Left renal cortex interstitium (tissue), 4 donors: ENCODE data around the gene TCEAL5. TPM values are rescaled to one million over a fixed set of nuclear protein-coding genes. Genes with fewer than 3 reads are reported as not detected.
A peak's percentile ranks its signal among the peaks of the same experiment; 100 is the strongest.
"Not testable (repeated sequence)": the region's sequence is repeated elsewhere in the genome, so short reads cannot be mapped to it uniquely, and the experiment has no call there.

ENCODE experiments used
- DNase-seq, 4 donors: peaks; one replicate each; pipeline ENCODE4 v3.0.0-alpha.2; 2013; ENCODE audit warnings: low read depth in 4 of 4, low spot score in 2 of 4, missing footprints in 1 of 4
- polyA plus RNA-seq, 4 donors: library from polyadenylated mRNA; unstranded; fragments of 120-200 nt; gene quantifications; one replicate each; pipeline ENCODE4 v1.2.1, GENCODE V29; 2013; ENCODE audit not compliant: insufficient read length in 4 of 4

Gene TCEAL5, protein sequence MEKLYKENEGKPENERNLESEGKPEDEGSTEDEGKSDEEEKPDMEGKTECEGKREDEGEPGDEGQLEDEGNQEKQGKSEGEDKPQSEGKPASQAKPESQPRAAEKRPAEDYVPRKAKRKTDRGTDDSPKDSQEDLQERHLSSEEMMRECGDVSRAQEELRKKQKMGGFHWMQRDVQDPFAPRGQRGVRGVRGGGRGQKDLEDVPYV
- polyA plus RNA-seq: 10 to 100 TPM; 13.6 to 15.9 (median 14.8) TPM

DNA sequence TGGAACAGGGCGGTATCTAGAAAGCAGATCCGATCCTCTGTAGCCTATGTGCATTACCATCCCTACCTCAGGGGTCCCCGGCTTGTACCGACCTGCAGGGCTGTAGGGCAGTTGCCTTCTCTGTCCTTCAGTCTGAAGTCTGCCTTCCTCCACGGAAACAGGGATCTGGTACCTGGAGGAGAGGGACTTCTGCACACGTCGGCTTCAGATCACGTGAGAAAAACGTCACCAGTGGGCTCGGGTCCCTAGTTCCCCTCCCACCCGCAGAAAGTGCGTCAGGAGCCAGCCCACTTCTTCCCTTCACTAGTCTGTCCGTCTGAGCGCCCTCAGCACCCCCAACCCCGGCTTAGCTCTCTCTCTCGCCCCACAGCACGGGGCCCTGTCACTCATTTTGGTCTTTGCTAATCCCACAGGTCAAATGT lies at the start of gene TCEAL5:
TCEAL5 (minus strand) TSS at position 170 of the 422 bp plus-strand sequence. CDS start 2,187 bp downstream, outside the sequence.
- peak in 1 of 4 donors; percentile 14 for DNase-seq

DNA sequence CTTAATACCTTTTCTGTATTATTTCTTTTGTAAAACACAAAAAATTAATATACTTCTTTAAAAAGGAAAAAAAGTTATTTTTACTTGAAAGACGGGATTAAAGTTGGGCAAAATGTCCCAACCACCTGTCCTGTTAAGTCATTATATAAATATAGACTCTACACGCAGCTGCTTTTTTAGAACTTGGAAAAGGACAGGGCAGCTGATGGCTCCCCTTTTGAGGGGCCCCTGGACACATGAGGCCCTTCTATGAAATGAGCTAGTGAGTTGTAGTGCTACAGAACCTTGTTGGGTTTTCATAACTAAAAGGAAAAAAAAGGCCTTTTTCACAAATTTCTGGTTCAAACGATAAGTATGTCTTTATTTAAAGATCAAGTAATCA lies 34.8 kb upstream of the TCEAL5 start:
- DNase-seq: no peak

GRCh38 chrX:103310555-103311398 lies 34.2 kb upstream of the TCEAL5 start, which contains the start of gene BEX2:
TSS of gene BEX2 (minus strand) at chrX:103310990. CDS start at chrX:103309976, 1,014 bp downstream.
- peak in 1 of 4 donors; percentile 52 for DNase-seq

- no peak for DNase-seq
Measured at GRCh38 chrX:103309860-103310554, 33.5 kb upstream of the TCEAL5 start.

DNA sequence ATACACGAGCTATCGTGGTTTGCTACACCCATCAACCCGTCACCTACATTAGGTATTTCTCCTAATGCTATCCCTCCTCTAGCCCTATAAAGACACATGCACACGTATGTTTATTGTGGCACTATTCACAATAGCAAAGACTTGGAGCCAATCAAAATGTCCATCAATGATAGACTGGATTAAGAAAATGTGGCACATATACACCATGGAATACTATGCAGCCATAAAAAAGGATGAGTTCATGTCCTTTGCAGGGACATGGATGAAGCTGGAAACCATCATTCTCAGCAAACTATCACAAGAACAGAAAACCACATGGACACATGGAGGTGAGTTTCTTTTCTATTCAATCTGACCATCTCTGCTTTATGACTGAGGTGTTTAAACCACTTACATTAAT lies 29.1 kb upstream of the TCEAL5 start:
- DNase-seq: not testable (repeated sequence)

- no peak for DNase-seq
Measured at GRCh38 chrX:103304705-103305104, 28.2 kb upstream of the TCEAL5 start.

GRCh38 chrX:103293118-103293517 lies 16.6 kb upstream of the TCEAL5 start:
- DNase-seq: no peak

DNA sequence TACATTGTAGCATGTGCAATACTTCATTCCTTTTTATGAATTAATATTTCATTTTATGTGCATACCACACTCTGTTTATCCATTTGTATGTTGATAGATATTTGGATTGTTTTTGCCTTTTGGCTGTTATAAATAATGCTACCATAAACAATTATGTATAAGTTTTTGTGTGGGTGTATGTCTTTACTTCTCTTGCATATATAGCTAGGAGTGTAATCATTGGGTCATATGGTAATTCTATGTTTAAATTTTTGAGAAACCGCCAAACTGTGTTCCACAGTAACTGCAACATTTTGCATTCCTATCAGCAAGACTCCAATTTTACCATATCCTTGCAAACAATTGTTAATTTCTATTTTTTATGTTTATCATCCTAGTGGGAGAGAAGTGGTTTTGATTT lies 3.1 kb upstream of the TCEAL5 start:
- no peak for DNase-seq

GRCh38 chrX:103275947-103276567 lies 493 bp downstream of the TCEAL5 start:
- DNase-seq: no peak

- no peak for DNase-seq
Measured at GRCh38 chrX:103274284-103274683, 2.3 kb downstream of the TCEAL5 start.

DNA sequence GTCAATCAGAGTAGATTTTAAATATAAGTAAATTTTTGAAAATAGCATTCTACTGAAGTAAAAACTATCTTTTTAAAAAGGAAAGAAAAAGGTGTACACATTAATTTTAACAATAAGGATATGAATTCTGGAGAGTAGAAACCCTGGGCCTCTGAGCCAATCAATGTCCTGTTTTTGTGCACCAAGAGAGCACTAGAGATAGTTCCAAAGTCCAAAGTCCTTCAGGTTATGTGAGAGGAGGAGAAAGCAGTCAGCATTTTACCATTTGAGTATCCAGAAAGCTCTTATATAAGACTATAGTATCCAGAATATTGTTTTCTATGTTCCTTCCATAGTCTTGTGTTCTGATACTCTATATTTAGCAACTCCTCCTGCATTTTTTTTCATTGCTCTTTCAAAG lies 18.3 kb downstream of the TCEAL5 start:
- DNase-seq: no peak

DNA sequence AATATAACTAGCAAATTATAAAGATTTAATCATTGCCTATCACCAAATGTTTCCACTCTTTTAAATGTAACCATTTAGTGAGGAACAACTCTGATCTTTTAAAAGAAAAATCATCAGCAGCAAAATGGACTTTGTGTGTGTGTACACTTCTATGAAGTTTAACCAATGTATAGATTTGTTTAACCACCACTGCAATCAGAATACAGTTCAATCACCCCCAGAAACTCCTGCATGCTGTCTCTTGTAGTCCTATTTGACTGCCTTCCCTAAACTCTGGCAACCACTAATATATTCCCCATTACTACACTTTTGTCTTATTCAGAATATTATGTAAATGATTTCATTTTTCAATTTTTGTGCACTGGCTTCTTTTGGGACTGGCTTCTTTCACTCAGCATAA lies 19.9 kb downstream of the TCEAL5 start:
- no peak for DNase-seq

- peak in 3 of 4 donors; percentile 53 to 70 (median 68) for DNase-seq
Measured at GRCh38 chrX:103254921-103255493, 21.5 kb downstream of the TCEAL5 start, which contains the start of gene TCEAL8. TSS of gene TCEAL8 (minus strand) at chrX:103255155. CDS start at chrX:103253979, 1,176 bp downstream.

- DNase-seq: peak in 3 of 4 donors; percentile 54 to 65 (median 56)
Measured at GRCh38 chrX:103254171-103254824, 22.3 kb downstream of the TCEAL5 start.

DNA sequence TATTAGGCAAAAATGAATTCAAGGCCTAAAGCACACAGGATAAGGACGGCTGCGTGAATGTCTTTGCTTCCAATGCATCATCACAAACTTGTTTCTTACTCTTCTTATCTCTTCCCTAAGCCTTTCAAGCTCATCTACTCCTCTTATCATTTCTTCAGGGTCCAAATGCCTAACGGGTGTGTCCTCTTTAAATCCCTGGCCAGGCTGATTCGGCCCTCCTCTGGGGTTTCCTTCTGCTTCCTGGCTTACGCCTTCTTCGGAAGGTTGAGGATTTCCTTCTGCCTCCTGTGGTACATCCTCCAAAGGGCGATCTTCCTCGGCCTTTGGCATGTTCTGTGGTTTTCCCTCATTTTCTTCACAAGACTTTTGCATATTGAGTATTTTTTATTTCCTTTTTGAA lies 22.9 kb downstream of the TCEAL5 start:
- DNase-seq: no peak

DNA sequence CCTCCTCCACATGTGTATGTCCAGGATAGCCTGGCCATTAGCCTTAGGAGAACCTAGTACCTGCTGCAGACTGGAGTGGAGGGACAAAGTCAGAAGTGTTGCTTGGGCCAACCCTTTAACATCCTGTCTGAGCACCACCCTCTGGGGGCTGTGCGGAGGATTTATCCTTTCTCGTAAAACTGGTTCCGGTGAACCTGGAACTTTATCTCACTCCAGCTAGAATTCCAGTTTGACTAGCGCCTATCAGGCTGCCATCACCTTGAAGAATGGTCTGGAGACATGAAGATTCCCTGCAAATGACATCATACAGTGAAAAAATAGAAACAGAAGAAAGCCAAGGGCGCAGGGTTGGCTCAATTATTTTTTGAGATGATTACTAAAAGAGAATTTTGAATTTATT lies 25.6 kb downstream of the TCEAL5 start:
- DNase-seq: no peak

- no peak for DNase-seq
Measured at GRCh38 chrX:103249805-103250204, 26.7 kb downstream of the TCEAL5 start.

DNA sequence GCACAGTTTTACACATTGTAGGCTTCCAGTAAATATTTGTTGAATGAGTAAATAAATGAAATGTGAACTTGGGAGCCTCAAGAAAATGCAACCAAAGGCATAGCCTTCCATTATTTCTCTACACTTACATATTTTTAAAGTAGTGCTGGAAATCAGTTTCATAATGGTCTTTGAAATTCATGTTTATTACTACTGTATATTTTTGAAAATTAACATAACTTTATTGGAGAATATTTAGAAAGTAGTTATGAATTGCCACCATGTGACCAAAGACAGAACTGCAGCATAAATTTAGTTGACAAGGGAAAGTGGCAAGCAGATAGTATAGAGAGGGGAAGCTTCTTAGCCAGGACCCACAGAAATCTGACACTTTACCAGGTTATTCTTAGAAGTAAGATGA lies 28.0 kb downstream of the TCEAL5 start:
- no peak for DNase-seq

DNA sequence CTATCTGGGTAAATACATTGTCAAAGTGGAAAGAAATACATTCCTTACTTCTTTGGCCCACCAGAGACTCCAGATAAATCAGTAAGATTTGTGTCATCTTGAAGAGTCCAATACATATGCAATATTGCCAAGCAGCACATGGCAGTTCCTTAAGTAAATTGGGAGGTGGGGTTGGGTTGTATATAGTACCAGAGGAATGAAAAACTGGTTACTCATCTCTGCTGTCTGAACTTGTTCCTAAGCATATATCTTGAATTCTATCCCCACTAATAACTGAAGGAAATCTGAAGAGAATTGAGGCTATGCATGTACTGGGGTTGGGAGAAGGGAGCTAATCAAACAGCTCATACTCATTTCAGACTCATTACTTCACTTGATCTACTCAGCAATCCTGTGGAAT lies 36.4 kb downstream of the TCEAL5 start:
- DNase-seq: no peak

DNA sequence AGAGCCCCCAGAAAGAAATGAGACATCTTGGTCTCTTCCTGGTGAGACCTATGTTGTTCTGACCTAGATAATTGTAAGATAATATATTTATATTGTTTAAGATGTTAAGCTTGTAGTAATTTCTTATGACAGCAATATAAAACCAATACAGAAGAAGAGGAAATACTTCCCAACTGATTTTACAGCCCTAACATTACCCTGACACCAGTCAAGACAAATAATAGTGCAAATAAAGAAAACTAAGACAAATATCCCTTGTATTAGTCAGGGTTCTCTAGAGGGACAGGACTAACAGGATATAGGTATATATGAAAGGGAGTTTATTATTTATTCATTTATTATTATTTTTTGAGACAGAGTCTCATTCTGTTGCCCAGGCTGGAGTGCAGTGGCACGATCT lies 40.3 kb downstream of the TCEAL5 start:
- DNase-seq: no peak
